GDM1 (cell line): ENCODE measurements around the gene PKMYT1.
A peak's percentile ranks its signal among the peaks of the same experiment; 100 is the strongest.
"Not testable (repeated sequence)": the region's sequence is repeated elsewhere in the genome, so short reads cannot be mapped to it uniquely, and the experiment has no call there.

Experiments used
- DNase-seq: peaks from one replicate; lab custom pipeline; 2025; lab: John Stamatoyannopoulos, UW

Gene PKMYT1

GRCh38 chr16:2933701-2934100 is 46.5 kb downstream of the PKMYT1 start:
- no peak for DNase-seq

GRCh38 chr16:2933136-2933535 is 47.1 kb downstream of the PKMYT1 start:
- no peak for DNase-seq

GRCh38 chr16:2931231-2931914 is 48.9 kb downstream of the PKMYT1 start:
- DNase-seq, result not testable (repeated sequence)

GRCh38 chr16:2930236-2930635 is 50.0 kb downstream of the PKMYT1 start:
- no peak for DNase-seq

GRCh38 chr16:2929693-2930092 is 50.6 kb downstream of the PKMYT1 start:
- no peak for DNase-seq

- no peak for DNase-seq
These were observed 51.5 kb downstream of the PKMYT1 start for GRCh38 chr16:2928796-2929195.

GRCh38 chr16:2928151-2928550 is 52.1 kb downstream of the PKMYT1 start:
- DNase-seq, result not testable (repeated sequence)

GRCh38 chr16:2927010-2927646 is 53.1 kb downstream of the PKMYT1 start:
- peak; percentile 75 for DNase-seq

- no peak for DNase-seq
These were observed 53.6 kb downstream of the PKMYT1 start for GRCh38 chr16:2926650-2926999.

- no peak for DNase-seq
These were observed 54.1 kb downstream of the PKMYT1 start for GRCh38 chr16:2925951-2926649.

- DNase-seq, result no peak
These were observed 55.1 kb downstream of the PKMYT1 start for GRCh38 chr16:2924901-2925755.

- no peak for DNase-seq
These were observed 56.8 kb downstream of the PKMYT1 start for GRCh38 chr16:2923481-2923880.
